Mucosa of rectum (tissue), 2 donors: Measurements from ENCODE around the gene ZSCAN5B.
"Not testable (repeated sequence)": the region's sequence is repeated elsewhere in the genome, so short reads cannot be mapped to it uniquely, and the experiment has no call there.

Source experiments
- H3K27ac ChIP-seq, 2 donors: one replicate each; pipeline ENCODE4 v1.7.0; 2013; ENCODE audit warnings: inconsistent platforms in 2 of 2, low read depth in 2 of 2, low read length in 2 of 2
- H3K27me3 ChIP-seq, 2 donors: one replicate each; pipeline ENCODE4 v1.7.0; 2013; ENCODE audit warnings: low read length in 2 of 2; ENCODE audit not compliant: control insufficient read depth in 2 of 2, insufficient read depth in 2 of 2
- H3K36me3 ChIP-seq, 2 donors: one replicate each; pipeline ENCODE4 v1.7.0; 2013; ENCODE audit warnings: low read length in 2 of 2; ENCODE audit not compliant: control insufficient read depth in 2 of 2, insufficient read depth in 2 of 2
- H3K4me1 ChIP-seq, 2 donors: one replicate each; pipeline ENCODE4 v1.7.0; 2013; ENCODE audit warnings: low read length in 2 of 2, mild to moderate bottlenecking in 1 of 2; ENCODE audit not compliant: control insufficient read depth in 2 of 2, insufficient read depth in 2 of 2
- H3K4me3 ChIP-seq, 2 donors: one replicate each; pipeline ENCODE4 v1.7.0; 2013; ENCODE audit warnings: low read length in 2 of 2
- H3K9ac ChIP-seq, 2 donors: one replicate each; pipeline ENCODE4 v1.7.0; 2013; ENCODE audit warnings: low read length in 2 of 2, low read depth in 1 of 2, mild to moderate bottlenecking in 1 of 2
- H3K9me3 ChIP-seq, 2 donors: one replicate each; pipeline ENCODE4 v1.7.0; 2013; ENCODE audit warnings: low read length in 2 of 2; ENCODE audit not compliant: control insufficient read depth in 2 of 2
- donor health status: healthy.
- donor health status: Normal muscosa, but diverticular disease.

The ZSCAN5B gene

GRCh38 chr19:56210036-56210435 lies 12.5 kb upstream of the ZSCAN5B start:
- not testable (repeated sequence) for H3K27me3 ChIP-seq, H3K4me3 ChIP-seq, H3K4me1 ChIP-seq, H3K27ac ChIP-seq, H3K36me3 ChIP-seq, H3K9ac ChIP-seq, H3K9me3 ChIP-seq

GRCh38 chr19:56209091-56209490 lies 11.5 kb upstream of the ZSCAN5B start:
- H3K27ac ChIP-seq: no peak overlapping the region

GRCh38 chr19:56207581-56207980 lies 10.0 kb upstream of the ZSCAN5B start:
- not testable (repeated sequence) for H3K4me1 ChIP-seq, H3K4me3 ChIP-seq, H3K9ac ChIP-seq, H3K36me3 ChIP-seq, H3K27me3 ChIP-seq, H3K27ac ChIP-seq, H3K9me3 ChIP-seq

More at GRCh38 chr19:56209091-56209490, 11.5 kb upstream of the ZSCAN5B start:
- no peak overlapping the region for H3K4me3 ChIP-seq
- H3K36me3 ChIP-seq: no peaks in the 10 kb centered on the region
- no peaks in the 10 kb centered on the region for H3K4me1 ChIP-seq
- no peaks in the 10 kb centered on the region for H3K27me3 ChIP-seq
- no peak overlapping the region for H3K9ac ChIP-seq
- H3K9me3 ChIP-seq: no peaks in the 10 kb centered on the region

- Histone ChIP-seq H3K4me1 (no peaks in the 10 kb centered on the region), H3K9me3 (no peaks in the 10 kb centered on the region), H3K27me3 (no peaks in the 10 kb centered on the region), H3K4me3 (no peak within 1 kb of the TSS), H3K27ac (no peak within 1 kb of the TSS), H3K9ac (no peak within 1 kb of the TSS), H3K36me3 (no peaks in the 10 kb centered on the region)
Observed at GRCh38 chr19:56201973-56202372, 4.4 kb upstream of the ZSCAN5B start, which contains the start of gene ZSCAN5C. TSS of gene ZSCAN5C (plus strand) at chr19:56202273. CDS start at chr19:56205914, 3,641 bp downstream.

- Histone ChIP-seq H3K27me3 (no peaks in the 10 kb centered on the region), H3K4me1 (no peaks in the 10 kb centered on the region), H3K36me3 (no peaks in the 10 kb centered on the region), H3K9me3 (no peaks in the 10 kb centered on the region), H3K4me3 (no peak overlapping the region), H3K27ac (no peak overlapping the region), H3K9ac (no peak overlapping the region)
Observed at GRCh38 chr19:56199687-56200086, 2.1 kb upstream of the ZSCAN5B start.

GRCh38 chr19:56193981-56194640 lies 3.5 kb downstream of the ZSCAN5B start:
- Histone ChIP-seq H3K9ac (no peak overlapping the region), H3K4me1 (no peaks in the 10 kb centered on the region), H3K36me3 (no peaks in the 10 kb centered on the region), H3K9me3 (no peaks in the 10 kb centered on the region), H3K27ac (no peak overlapping the region), H3K4me3 (no peak overlapping the region), H3K27me3 (no peaks in the 10 kb centered on the region)

- Histone ChIP-seq H3K36me3 (no peaks in the 10 kb centered on the region), H3K9ac (no peak overlapping the region), H3K27ac (no peak overlapping the region), H3K27me3 (no peaks in the 10 kb centered on the region), H3K4me1 (no peaks in the 10 kb centered on the region), H3K4me3 (no peak overlapping the region), H3K9me3 (no peaks in the 10 kb centered on the region)
Observed at GRCh38 chr19:56191711-56192110, 5.9 kb downstream of the ZSCAN5B start.

GRCh38 chr19:56191115-56191514 lies 6.5 kb downstream of the ZSCAN5B start:
- Histone ChIP-seq H3K4me3 (no peak overlapping the region), H3K4me1 (no peaks in the 10 kb centered on the region), H3K9ac (no peak overlapping the region), H3K27ac (no peak overlapping the region), H3K36me3 (no peaks in the 10 kb centered on the region), H3K9me3 (no peaks in the 10 kb centered on the region), H3K27me3 (no peaks in the 10 kb centered on the region)

- Histone ChIP-seq H3K9me3 (no peaks in the 10 kb centered on the region), H3K27ac (no peak overlapping the region), H3K36me3 (no peaks in the 10 kb centered on the region), H3K27me3 (no peaks in the 10 kb centered on the region), H3K4me3 (no peak overlapping the region), H3K4me1 (no peaks in the 10 kb centered on the region), H3K9ac (no peak overlapping the region)
Observed at GRCh38 chr19:56189785-56190184, 7.8 kb downstream of the ZSCAN5B start.

GRCh38 chr19:56177564-56178243 lies 19.9 kb downstream of the ZSCAN5B start:
- H3K9ac ChIP-seq: no peak overlapping the region
- H3K27ac ChIP-seq: no peak overlapping the region
- H3K4me1 ChIP-seq: no peaks in the 10 kb centered on the region
- H3K4me3 ChIP-seq: no peak overlapping the region
- peaks cover 9% of the 10 kb centered on the region in 2 donors for H3K27me3 ChIP-seq
- no peaks in the 10 kb centered on the region for H3K9me3 ChIP-seq
- H3K36me3 ChIP-seq: no peaks in the 10 kb centered on the region
